RWPE2 (cell line): ENCODE data around the gene MAGI1.

Experiments
- ATAC-seq: fragments of 200-7000 bp; cut with Tn5 transposase; 3 replicates; pipeline ENCODE4 v1.9.1; 2021; ENCODE audit warnings: low read depth
- DNase-seq: peaks from one replicate; pipeline ENCODE4 v3.0.0-alpha.2; 2020; ENCODE audit warnings: low spot score
- H3K27ac ChIP-seq: fragments of 450-650 bp; 2 replicates; pipeline ENCODE4 v1.5.1; 2017; ENCODE audit warnings: mild to moderate bottlenecking; ENCODE audit not compliant: poor library complexity, severe bottlenecking
- H3K27me3 ChIP-seq: fragments of 250-450 bp; sonication (Bioruptor Pico); 2 replicates; pipeline ENCODE4 v1.5.1; 2021; ENCODE audit warnings: mild to moderate bottlenecking, moderate library complexity; ENCODE audit not compliant: insufficient read depth, poor library complexity, severe bottlenecking
- H3K36me3 ChIP-seq: fragments of 250-450 bp; sonication (Bioruptor Pico); 2 replicates; pipeline ENCODE4 v1.5.1; 2020; ENCODE audit warnings: low read depth, mild to moderate bottlenecking, moderate library complexity
- H3K4me1 ChIP-seq: fragments of 250-450 bp; sonication (Bioruptor Pico); 2 replicates; pipeline ENCODE4 v1.5.1; 2021; ENCODE audit warnings: mild to moderate bottlenecking, moderate library complexity; ENCODE audit not compliant: insufficient read depth, poor library complexity, severe bottlenecking
- H3K4me3 ChIP-seq: fragments of 250-450 bp; sonication (Bioruptor Pico); 2 replicates; pipeline ENCODE4 v1.5.1; 2021; ENCODE audit warnings: mild to moderate bottlenecking, moderate library complexity; ENCODE audit not compliant: severe bottlenecking
- H3K9me3 ChIP-seq: fragments of 250-450 bp; sonication (Bioruptor Pico); 2 replicates; pipeline ENCODE4 v1.5.1; 2021; ENCODE audit warnings: mild to moderate bottlenecking, moderate library complexity; ENCODE audit not compliant: severe bottlenecking
- CTCF ChIP-seq: fragments of 450-650 bp; IDR thresholded peaks from one replicate; pipeline ENCODE4 v1.5.1; 2017; ENCODE audit warnings: mild to moderate bottlenecking, moderate library complexity; ENCODE audit not compliant: poor library complexity, severe bottlenecking

The MAGI1 gene

GRCh38 chr3:65534805-65535204 is 503.9 kb downstream of the MAGI1 start:
- Histone ChIP-seq H3K4me1 (no peaks in the 10 kb centered on the region), H3K4me3 (no peak overlapping the region), H3K27ac (no peak overlapping the region), H3K9me3 (no peaks in the 10 kb centered on the region), H3K27me3 (no peaks in the 10 kb centered on the region), H3K36me3 (no peaks in the 10 kb centered on the region)
- no peak for DNase-seq
- TF ChIP-seq CTCF = no peak
- no peak for ATAC-seq

DNA sequence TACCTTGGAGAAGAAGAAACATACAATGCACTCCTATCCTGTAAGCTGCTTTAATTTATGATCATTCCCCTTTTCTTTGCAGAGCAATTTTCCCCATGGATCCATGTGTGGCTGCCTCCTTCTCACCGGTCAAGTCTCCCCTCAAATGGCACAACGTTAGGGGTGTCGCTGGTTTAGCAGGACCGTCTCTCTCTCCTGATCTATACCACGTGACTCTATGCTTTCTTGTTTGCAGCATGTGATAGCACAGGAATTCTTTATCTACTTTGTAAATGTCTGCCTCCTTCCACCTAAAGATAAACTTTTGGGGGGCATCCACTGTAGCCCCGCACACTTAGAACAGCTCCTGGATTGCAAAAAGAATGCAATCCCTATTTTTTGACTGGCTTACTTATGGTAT is 506.0 kb downstream of the MAGI1 start:
- H3K4me3 ChIP-seq = no peak overlapping the region
- DNase-seq = no peak
- no peaks in the 10 kb centered on the region for H3K27me3 ChIP-seq
- TF ChIP-seq CTCF = no peak
- ATAC-seq = no peak
- H3K9me3 ChIP-seq = no peaks in the 10 kb centered on the region
- H3K27ac ChIP-seq = no peak overlapping the region
- no peaks in the 10 kb centered on the region for H3K36me3 ChIP-seq
- no peaks in the 10 kb centered on the region for H3K4me1 ChIP-seq

- ATAC-seq (no peak), DNase-seq (no peak)
- Histone ChIP-seq H3K4me1 (no peaks in the 10 kb centered on the region), H3K4me3 (no peak overlapping the region), H3K27me3 (no peaks in the 10 kb centered on the region), H3K9me3 (no peaks in the 10 kb centered on the region), H3K36me3 (no peaks in the 10 kb centered on the region), H3K27ac (no peak overlapping the region)
- TF ChIP-seq CTCF = no peak
Observed at GRCh38 chr3:65532215-65532614, 506.5 kb downstream of the MAGI1 start.

- no peak for DNase-seq
- no peak for TF ChIP-seq CTCF
- Histone ChIP-seq H3K4me3 (no peak overlapping the region), H3K9me3 (no peaks in the 10 kb centered on the region), H3K27ac (no peak overlapping the region), H3K27me3 (no peaks in the 10 kb centered on the region), H3K36me3 (no peaks in the 10 kb centered on the region), H3K4me1 (no peaks in the 10 kb centered on the region)
- no peak; the same call in 2 of the 3 replicates for ATAC-seq
Observed at GRCh38 chr3:65531499-65531898, 507.2 kb downstream of the MAGI1 start.

GRCh38 chr3:65526656-65527055 is 512.1 kb downstream of the MAGI1 start:
- DNase-seq (no peak), ATAC-seq (no peak)
- H3K36me3 ChIP-seq = no peaks in the 10 kb centered on the region
- no peak for TF ChIP-seq CTCF
- H3K4me1 ChIP-seq = no peaks in the 10 kb centered on the region
- H3K9me3 ChIP-seq = no peaks in the 10 kb centered on the region
- no peak overlapping the region for H3K4me3 ChIP-seq
- H3K27ac ChIP-seq = no peak overlapping the region
- no peaks in the 10 kb centered on the region for H3K27me3 ChIP-seq
